Prostate gland (tissue), 2 donors: ENCODE results near the gene CHIT1.

Experiments
- POLR2A ChIP-seq: fragments of 450-650 bp; IDR thresholded peaks from one replicate; pipeline ENCODE4 v1.6.1; 2016; ENCODE audit warnings: antibody characterized with exemption, mild to moderate bottlenecking
- POLR2AphosphoS5 ChIP-seq: sonication (generic); formaldehyde crosslinking; IDR thresholded peaks from one replicate; pipeline ENCODE4 v1.6.1; 2017; ENCODE audit warnings: antibody characterized with exemption
- TF ChIP-seq, protein P1 (sequence below), 4 experiments: fragments of 200-600 bp in 2 of 4; fragments of 450-650 bp in 2 of 4; sonication (generic) in 2 of 4; IDR thresholded peaks; 1 replicate in 3 of 4; 2 replicates in 1 of 4; pipeline ENCODE4 v1.5.1; 2016 to 2019; ENCODE audit warnings: antibody characterized with exemption in 4 of 4, mild to moderate bottlenecking in 2 of 4, moderate library complexity in 2 of 4

GRCh38 chr1:203174324-203174985, 55.0 kb downstream of the CHIT1 start:
- TF ChIP-seq, protein P1, sequence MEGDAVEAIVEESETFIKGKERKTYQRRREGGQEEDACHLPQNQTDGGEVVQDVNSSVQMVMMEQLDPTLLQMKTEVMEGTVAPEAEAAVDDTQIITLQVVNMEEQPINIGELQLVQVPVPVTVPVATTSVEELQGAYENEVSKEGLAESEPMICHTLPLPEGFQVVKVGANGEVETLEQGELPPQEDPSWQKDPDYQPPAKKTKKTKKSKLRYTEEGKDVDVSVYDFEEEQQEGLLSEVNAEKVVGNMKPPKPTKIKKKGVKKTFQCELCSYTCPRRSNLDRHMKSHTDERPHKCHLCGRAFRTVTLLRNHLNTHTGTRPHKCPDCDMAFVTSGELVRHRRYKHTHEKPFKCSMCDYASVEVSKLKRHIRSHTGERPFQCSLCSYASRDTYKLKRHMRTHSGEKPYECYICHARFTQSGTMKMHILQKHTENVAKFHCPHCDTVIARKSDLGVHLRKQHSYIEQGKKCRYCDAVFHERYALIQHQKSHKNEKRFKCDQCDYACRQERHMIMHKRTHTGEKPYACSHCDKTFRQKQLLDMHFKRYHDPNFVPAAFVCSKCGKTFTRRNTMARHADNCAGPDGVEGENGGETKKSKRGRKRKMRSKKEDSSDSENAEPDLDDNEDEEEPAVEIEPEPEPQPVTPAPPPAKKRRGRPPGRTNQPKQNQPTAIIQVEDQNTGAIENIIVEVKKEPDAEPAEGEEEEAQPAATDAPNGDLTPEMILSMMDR (IDR thresholded peaks at IDR 0.05) = no peak
- TF ChIP-seq POLR2A (no peak), POLR2AphosphoS5 (no peak)
